ENCODE results near the gene NCBP3.

- no peak for TF ChIP-seq POLR2AphosphoS5 (IDR thresholded peaks at IDR 0.05; ENCODE audit: low read depth, low read length)
- TF ChIP-seq, protein P1, sequence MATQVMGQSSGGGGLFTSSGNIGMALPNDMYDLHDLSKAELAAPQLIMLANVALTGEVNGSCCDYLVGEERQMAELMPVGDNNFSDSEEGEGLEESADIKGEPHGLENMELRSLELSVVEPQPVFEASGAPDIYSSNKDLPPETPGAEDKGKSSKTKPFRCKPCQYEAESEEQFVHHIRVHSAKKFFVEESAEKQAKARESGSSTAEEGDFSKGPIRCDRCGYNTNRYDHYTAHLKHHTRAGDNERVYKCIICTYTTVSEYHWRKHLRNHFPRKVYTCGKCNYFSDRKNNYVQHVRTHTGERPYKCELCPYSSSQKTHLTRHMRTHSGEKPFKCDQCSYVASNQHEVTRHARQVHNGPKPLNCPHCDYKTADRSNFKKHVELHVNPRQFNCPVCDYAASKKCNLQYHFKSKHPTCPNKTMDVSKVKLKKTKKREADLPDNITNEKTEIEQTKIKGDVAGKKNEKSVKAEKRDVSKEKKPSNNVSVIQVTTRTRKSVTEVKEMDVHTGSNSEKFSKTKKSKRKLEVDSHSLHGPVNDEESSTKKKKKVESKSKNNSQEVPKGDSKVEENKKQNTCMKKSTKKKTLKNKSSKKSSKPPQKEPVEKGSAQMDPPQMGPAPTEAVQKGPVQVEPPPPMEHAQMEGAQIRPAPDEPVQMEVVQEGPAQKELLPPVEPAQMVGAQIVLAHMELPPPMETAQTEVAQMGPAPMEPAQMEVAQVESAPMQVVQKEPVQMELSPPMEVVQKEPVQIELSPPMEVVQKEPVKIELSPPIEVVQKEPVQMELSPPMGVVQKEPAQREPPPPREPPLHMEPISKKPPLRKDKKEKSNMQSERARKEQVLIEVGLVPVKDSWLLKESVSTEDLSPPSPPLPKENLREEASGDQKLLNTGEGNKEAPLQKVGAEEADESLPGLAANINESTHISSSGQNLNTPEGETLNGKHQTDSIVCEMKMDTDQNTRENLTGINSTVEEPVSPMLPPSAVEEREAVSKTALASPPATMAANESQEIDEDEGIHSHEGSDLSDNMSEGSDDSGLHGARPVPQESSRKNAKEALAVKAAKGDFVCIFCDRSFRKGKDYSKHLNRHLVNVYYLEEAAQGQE (IDR thresholded peaks at IDR 0.05; ENCODE audit: insufficient read depth in 1 of 2, low read depth in 2 of 2, low read length in 2 of 2): no peak
Observed at GRCh38 chr17:3815925-3816324, 30.1 kb downstream of the NCBP3 start.

Data from PFSK-1 (cell line).